A549 (cell line): ENCODE results near the gene DLG1.

Experiments used
- CTCF ChIP-seq: fragments of >200 bp; sonication (Bioruptor Twin); formaldehyde crosslinking; IDR thresholded peaks from 3 replicates; pipeline ENCODE4 v1.5.1; 2016
- E2F6 ChIP-seq: IDR thresholded peaks from 2 replicates; pipeline ENCODE4 v1.6.1; 2012; ENCODE audit warnings: low read depth, borderline replicate concordance
- MAX ChIP-seq: IDR thresholded peaks from 2 replicates; pipeline ENCODE4 v1.6.1; 2012

- TF ChIP-seq CTCF: no peak
- no peak for TF ChIP-seq E2F6
- no peak for TF ChIP-seq MAX
Measured at GRCh38 chr3:197292648-197293047, 5.8 kb downstream of the DLG1 start.
